Measurements from ENCODE around the gene SCD5. TPM values are rescaled to one million over a fixed set of nuclear protein-coding genes. Genes with fewer than 3 reads are reported as not detected.

The SCD5 gene
- total RNA-seq, 1 experiment from 2014 or later = 16.3 TPM

GRCh38 chr4:82814034-82814433, 15.4 kb upstream of the SCD5 start:
- Mint-ChIP-seq H3K36me3 (ENCODE audit: insufficient read depth, unreplicated experiment) (peaks cover 12% of the 10 kb centered on the region), H3K4me3 (ENCODE audit: low read depth, unreplicated experiment) (no peak overlapping the region), H3K27ac (ENCODE audit: unreplicated experiment) (no peak overlapping the region), H3K27me3 (ENCODE audit: unreplicated experiment) (no peaks in the 10 kb centered on the region), H3K9me3 (ENCODE audit: low read depth, unreplicated experiment) (no peaks in the 10 kb centered on the region), H3K4me1 (ENCODE audit: low read depth, unreplicated experiment) (no peaks in the 10 kb centered on the region)
- intact Hi-C loops (cut with micrococcal nuclease; ENCODE audit: unreplicated experiment) = no loop called here
- no TSS peak for BruUV-seq (replicated peaks)
- TF ChIP-seq CTCF (IDR thresholded peaks at IDR 0.05; ENCODE audit: unreplicated experiment) = no peak
- DNase-seq = no peak
- CTCF ChIA-PET = no interaction called here

- no peak for DNase-seq
- Mint-ChIP-seq H3K4me1 (ENCODE audit: low read depth, unreplicated experiment) (no peaks in the 10 kb centered on the region), H3K27me3 (ENCODE audit: unreplicated experiment) (no peaks in the 10 kb centered on the region), H3K27ac (ENCODE audit: unreplicated experiment) (no peak overlapping the region), H3K36me3 (ENCODE audit: insufficient read depth, unreplicated experiment) (peaks cover 4% of the 10 kb centered on the region), H3K9me3 (ENCODE audit: low read depth, unreplicated experiment) (no peaks in the 10 kb centered on the region), H3K4me3 (ENCODE audit: low read depth, unreplicated experiment) (no peak overlapping the region)
- no TSS peak for BruUV-seq (replicated peaks)
- CTCF ChIA-PET = no interaction called here
- intact Hi-C loops (cut with micrococcal nuclease; ENCODE audit: unreplicated experiment) = no loop called here
- TF ChIP-seq CTCF (IDR thresholded peaks at IDR 0.05; ENCODE audit: unreplicated experiment) = no peak
Observed at GRCh38 chr4:82811838-82812341, 13.3 kb upstream of the SCD5 start.

- no TSS peak for BruUV-seq (replicated peaks)
- Mint-ChIP-seq H3K27me3 (ENCODE audit: unreplicated experiment) (no peaks in the 10 kb centered on the region), H3K9me3 (ENCODE audit: low read depth, unreplicated experiment) (no peaks in the 10 kb centered on the region), H3K4me3 (ENCODE audit: low read depth, unreplicated experiment) (no peak overlapping the region), H3K4me1 (ENCODE audit: low read depth, unreplicated experiment) (no peaks in the 10 kb centered on the region), H3K36me3 (ENCODE audit: insufficient read depth, unreplicated experiment) (peaks cover 4% of the 10 kb centered on the region), H3K27ac (ENCODE audit: unreplicated experiment) (no peak overlapping the region)
- TF ChIP-seq CTCF (IDR thresholded peaks at IDR 0.05; ENCODE audit: unreplicated experiment) = no peak
- intact Hi-C loops (cut with micrococcal nuclease; ENCODE audit: unreplicated experiment) = no loop called here
- no peak for DNase-seq
- CTCF ChIA-PET = no interaction called here
Observed at GRCh38 chr4:82811392-82811791, 12.8 kb upstream of the SCD5 start.

GRCh38 chr4:82810176-82810575, 11.6 kb upstream of the SCD5 start:
- H3K27me3 Mint-ChIP-seq (ENCODE audit: unreplicated experiment) = no peaks in the 10 kb centered on the region
- no peaks in the 10 kb centered on the region for H3K9me3 Mint-ChIP-seq (ENCODE audit: low read depth, unreplicated experiment)
- no TSS peak for BruUV-seq (replicated peaks)
- intact Hi-C loops (cut with micrococcal nuclease; ENCODE audit: unreplicated experiment) = no loop called here
- peaks cover 4% of the 10 kb centered on the region for H3K36me3 Mint-ChIP-seq (ENCODE audit: insufficient read depth, unreplicated experiment)
- H3K4me3 Mint-ChIP-seq (ENCODE audit: low read depth, unreplicated experiment) = no peak overlapping the region
- CTCF ChIA-PET = interaction anchor here (0.6 kb wide), 1 partner anchor 179 kb away, joined by 9 read pairs; no protein-coding TSS in a partner anchor
- H3K27ac Mint-ChIP-seq (ENCODE audit: unreplicated experiment) = no peak overlapping the region
- TF ChIP-seq CTCF (IDR thresholded peaks at IDR 0.05; ENCODE audit: unreplicated experiment) = no peak
- H3K4me1 Mint-ChIP-seq (ENCODE audit: low read depth, unreplicated experiment) = no peaks in the 10 kb centered on the region
- no peak for DNase-seq
